Omental fat pad (tissue), 4 donors: Measurements from ENCODE around the gene MAPK9. TPM values are rescaled to one million over a fixed set of nuclear protein-coding genes. Genes with fewer than 3 reads are reported as not detected.

Source experiments
- ATAC-seq: fragments of 150-250 bp; one replicate; pipeline ENCODE4 v1.9.1; 2016; ENCODE audit warnings: mild to moderate bottlenecking, moderate library complexity; ENCODE audit not compliant: low FRiP score
- DNase-seq: peaks from one replicate; pipeline ENCODE4 v3.0.0-alpha.2; 2019; ENCODE audit warnings: low spot score
- total RNA-seq, 4 donors: library from RNA; depleted of rRNA; stranded (reverse); fragments of >200 nt; gene quantifications; one replicate each; pipeline ENCODE4 v1.1.0, GENCODE V29; 2016
- TF ChIP-seq, protein P1 (sequence below), 3 donors: fragments of 450-650 bp; IDR thresholded peaks; one replicate each; pipeline ENCODE4 v1.5.1; 2016 to 2017; ENCODE audit warnings: antibody characterized with exemption in 3 of 3, mild to moderate bottlenecking in 3 of 3, moderate library complexity in 2 of 3

MAPK9 gene
- total RNA-seq, 4 donors from 2014 or later: 18.6 to 31.6 (median 29.6) TPM

DNA sequence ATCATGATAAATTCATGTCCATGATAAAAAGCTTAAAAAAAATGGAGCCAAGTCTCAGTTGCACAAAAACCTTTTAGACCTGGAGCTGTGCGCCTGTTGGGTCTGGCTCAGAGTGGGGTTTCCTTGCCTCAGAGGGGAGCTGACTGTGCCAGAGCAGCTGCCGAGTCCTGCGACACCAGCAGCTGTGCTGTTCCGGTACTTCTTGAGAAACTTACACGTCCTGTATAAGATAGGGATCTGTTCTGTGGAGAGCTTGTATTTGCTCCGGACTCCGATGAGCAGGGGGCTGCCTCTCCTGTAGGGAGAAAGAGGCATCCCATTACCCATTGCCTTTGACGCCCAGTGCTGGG, 32.7 kb upstream of the MAPK9 start:
- no peak for ATAC-seq
- DNase-seq: no peak
- TF ChIP-seq, protein P1, sequence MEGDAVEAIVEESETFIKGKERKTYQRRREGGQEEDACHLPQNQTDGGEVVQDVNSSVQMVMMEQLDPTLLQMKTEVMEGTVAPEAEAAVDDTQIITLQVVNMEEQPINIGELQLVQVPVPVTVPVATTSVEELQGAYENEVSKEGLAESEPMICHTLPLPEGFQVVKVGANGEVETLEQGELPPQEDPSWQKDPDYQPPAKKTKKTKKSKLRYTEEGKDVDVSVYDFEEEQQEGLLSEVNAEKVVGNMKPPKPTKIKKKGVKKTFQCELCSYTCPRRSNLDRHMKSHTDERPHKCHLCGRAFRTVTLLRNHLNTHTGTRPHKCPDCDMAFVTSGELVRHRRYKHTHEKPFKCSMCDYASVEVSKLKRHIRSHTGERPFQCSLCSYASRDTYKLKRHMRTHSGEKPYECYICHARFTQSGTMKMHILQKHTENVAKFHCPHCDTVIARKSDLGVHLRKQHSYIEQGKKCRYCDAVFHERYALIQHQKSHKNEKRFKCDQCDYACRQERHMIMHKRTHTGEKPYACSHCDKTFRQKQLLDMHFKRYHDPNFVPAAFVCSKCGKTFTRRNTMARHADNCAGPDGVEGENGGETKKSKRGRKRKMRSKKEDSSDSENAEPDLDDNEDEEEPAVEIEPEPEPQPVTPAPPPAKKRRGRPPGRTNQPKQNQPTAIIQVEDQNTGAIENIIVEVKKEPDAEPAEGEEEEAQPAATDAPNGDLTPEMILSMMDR (IDR thresholded peaks at IDR 0.05): no peak

DNA sequence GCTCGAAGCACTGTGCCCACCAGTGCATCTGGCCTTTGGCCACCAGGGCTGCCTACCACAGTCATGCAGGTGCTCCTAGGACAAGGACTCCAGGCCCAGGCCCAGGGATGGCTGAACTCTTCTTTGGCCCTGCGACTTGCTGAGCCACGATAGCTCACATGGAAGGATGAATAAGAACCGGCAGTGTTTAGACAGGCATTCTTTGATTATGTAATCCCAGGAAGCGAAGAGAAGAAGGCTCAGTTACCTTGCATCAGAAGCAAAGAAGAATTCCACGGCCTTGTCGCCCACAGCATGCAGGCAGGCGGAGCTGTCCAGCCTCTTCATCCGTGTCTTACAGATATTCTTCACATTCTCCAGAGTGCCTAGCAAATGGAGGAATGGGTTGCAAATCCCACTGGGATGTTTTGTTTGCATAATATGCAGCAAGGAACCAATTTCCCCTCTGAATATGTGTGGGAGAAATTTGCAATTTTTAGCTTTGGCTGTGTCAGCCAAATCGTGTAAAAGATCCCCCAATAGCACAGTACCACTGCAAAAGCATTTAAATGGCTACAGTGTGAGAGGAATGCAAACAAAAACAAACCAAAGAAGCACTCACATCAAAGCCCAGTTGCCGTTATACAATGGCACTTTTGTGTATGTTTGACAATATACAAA, 32.2 kb upstream of the MAPK9 start:
- TF ChIP-seq, protein P1 (IDR thresholded peaks at IDR 0.05): no peak
- ATAC-seq (no peak), DNase-seq (no peak)

DNA sequence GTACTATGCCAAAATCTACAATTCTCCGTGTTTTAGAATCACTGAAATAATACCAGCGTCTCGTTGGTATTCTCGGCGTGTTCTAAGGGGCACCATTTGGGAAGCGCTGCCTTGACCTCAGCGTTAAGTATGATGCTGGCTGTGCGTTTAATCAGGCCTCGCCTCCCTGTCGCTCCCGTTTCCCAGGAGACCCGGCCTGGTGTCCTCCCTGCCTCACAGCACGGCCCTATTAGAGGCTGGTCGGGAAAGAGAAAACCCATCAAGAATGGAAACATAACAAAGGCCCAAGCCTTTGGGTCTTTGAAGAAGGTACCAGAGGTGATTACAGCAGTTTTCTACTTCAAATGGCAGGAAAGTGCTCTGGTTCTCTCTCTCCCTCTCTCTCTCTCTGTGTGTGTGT, 31.3 kb upstream of the MAPK9 start:
- ATAC-seq: no peak
- TF ChIP-seq, protein P1 (IDR thresholded peaks at IDR 0.05): no peak
- no peak for DNase-seq

DNA sequence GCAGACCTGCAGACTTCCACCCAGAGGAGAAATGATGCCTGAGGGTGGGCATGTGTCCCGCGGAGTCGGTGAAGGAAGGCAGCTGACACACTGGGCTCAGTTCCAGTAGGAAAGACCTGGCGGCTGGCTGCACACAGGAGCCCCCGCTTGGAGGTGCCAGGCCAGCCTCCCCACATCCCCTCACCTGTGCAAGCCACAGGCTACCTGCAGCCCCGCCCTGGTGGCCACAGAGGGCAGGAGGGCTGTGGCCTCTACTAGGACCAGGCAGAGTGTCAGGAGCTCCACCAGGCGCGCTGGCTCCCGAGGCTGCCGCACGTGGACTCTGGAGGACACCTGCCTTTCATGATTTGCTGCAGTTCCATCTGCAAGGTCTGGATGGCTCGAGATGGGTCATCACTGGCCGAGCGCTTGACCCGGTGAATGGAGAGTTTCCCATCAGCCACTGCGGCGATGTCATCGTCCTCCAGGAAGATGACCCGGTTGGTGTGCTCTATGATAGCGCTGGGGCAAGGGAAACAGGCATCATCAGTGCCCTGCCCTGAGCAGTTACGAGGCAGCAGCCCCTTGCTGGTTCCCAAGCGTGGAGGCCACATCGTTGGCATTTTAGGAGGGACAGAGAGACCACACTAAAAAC, 26.7 kb upstream of the MAPK9 start:
- no peak for ATAC-seq
- DNase-seq: no peak
- TF ChIP-seq, protein P1 (IDR thresholded peaks at IDR 0.05): no peak

DNA sequence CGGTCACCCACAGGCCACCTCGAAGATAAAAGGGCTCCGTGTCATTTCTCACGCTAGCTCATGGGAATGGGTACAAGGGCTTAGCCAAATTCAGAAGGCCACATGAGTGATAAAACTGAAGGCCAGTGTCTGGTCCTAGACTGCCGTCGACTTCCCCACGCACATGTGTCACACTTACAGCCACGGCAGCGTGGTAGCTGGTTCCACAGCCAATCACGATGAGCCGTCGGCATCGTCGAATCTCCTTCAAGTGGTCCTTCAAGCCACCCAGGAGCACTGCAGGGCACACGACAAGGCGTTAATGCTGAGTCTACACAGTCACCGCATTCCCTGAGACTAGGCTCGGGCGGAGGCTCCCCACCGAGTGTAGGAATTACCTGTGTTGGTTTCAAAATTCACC, 24.7 kb upstream of the MAPK9 start:
- DNase-seq (no peak), ATAC-seq (no peak)
- TF ChIP-seq, protein P1 (IDR thresholded peaks at IDR 0.05): no peak

DNA sequence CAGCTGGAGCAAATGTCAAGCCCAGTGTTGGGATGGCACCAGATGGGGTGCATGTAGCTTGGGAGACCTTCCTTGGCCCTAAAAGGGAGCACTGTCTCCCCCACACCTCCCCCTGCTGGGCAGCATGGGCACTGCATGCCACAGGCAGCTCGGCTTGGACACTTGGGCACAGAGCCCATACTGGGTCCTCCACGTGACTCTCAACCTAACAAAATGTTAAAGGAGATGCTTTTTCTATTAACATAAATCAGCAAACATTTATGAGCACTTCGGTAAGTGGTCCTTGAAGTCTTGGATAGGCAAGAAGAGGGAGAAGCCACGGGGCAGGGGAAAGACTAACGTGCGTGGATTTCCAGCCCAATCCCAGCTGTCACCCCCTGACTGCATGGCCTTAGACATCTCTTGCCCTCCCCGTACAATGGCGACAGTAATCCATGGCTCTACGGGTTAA, 23.9 kb upstream of the MAPK9 start:
- peak; percentile 46 for ATAC-seq
- no peak for DNase-seq
- TF ChIP-seq, protein P1 (IDR thresholded peaks at IDR 0.05): peak in 1 of 3 donors; percentile 71
